ENCODE data around the gene RAC2.
A peak's percentile ranks its signal among the peaks of the same experiment; 100 is the strongest.

- TF ChIP-seq CTCF (IDR thresholded peaks at IDR 0.05) = peak; percentile 68 to 90
- TF ChIP-seq POLR2A (IDR thresholded peaks at IDR 0.05) = no peak
Observed at GRCh38 chr22:37198258-37199102, 45.6 kb downstream of the RAC2 start.
